NCI-H345 treated with DMSO at 0.1 percent for 48 hours (cell line): ENCODE results near the gene METTL1.

Source experiments
- DNase-seq: peaks from one replicate; lab custom pipeline; 2025; ENCODE audit not compliant: unreplicated experiment; lab: John Stamatoyannopoulos, UW

The METTL1 gene

DNA sequence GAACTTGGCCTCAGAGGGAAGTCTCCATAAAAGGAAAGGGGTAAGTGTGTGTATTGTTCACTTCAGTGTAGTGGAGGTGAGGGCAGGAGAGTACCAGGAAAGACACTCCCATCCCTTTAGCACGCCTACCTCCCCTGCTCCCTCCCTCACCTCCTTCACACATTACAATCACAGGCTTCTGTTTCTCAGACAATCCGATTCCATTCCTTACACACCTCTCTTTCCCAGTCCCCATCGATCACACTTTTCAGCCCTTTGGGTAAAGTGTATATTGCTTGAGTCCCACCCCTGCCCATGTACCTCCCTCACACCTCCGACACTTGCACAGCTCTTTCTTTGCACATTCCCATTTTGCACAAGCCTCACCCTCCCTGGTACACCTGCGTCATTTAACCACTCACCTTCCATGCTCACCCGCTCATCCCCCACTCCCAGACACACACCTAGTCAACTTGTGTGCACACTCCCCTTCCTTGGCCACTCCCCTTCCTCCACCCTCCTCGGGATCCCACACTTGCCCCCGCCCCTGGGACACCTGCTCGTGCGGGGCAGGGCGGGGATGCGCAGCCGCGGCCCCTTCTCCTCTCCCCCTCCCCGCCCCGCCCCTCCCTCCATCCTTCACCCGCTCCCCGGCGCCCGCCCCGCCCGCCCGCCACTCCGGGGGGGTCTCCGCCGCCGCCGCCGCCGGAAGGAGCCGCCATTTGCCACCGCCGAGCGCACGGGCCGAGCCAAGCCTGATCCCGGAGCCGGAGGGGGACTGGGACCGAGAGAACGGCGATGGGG is 17.3 kb downstream of the METTL1 start, which contains the start of gene MARCHF9:
Gene MARCHF9 (plus strand): TSS at position 693 of the 783 bp plus-strand sequence. CDS start 426 bp downstream, outside the sequence.
- peak; percentile 70 for DNase-seq

DNA sequence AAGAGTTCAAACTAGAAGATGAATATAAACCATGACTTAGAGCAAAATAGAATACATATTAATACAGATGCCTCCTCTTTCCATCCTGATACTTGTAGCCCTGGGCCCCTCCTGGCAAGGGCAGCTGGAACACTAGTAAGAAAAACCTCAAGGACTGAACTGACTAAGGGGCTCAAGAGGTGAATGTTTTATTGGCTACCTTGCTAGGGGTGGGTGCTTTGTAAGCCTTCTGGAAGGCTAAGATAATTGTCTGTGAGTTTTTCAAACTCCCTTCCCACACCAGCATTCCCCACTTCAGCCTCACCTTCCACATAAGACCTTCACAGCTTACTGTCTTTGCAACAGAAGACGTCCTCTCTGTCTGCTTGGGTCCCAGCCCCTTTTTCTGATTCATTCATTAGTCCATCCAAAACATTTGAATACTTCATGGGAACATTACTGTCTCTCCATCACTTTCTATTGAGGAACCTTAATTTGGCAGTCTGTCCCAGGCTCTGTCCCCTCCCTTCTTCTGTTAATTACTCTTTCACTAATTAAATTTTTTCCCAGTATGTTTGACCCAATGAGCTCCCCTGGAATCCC is 18.1 kb downstream of the METTL1 start:
- DNase-seq = no peak

DNA sequence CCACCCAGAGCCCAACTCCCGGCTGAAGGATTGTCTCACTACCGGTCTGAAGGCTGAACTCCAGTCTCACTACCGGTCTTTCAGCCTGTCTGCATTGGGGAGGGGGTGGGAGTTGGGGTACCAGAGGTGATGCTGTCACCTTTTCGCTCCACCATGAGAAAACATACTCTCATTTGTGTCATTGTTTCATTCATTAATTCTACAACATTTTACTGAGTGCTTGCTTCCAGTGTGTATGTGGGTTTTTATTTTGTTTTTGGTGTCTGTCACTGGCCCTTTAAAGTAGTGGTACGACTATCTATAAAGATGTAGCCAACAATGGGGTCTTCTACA is 19.3 kb downstream of the METTL1 start:
- no peak for DNase-seq

- peak; percentile 99 for DNase-seq
Observed at GRCh38 chr12:57751788-57752667, 19.9 kb downstream of the METTL1 start, which contains the start of gene CDK4. TSS of gene CDK4 (minus strand) at chr12:57752310. CDS start at chr12:57751717, 593 bp downstream.

- DNase-seq = no peak
Observed at GRCh38 chr12:57751432-57751787, 20.5 kb downstream of the METTL1 start.

DNA sequence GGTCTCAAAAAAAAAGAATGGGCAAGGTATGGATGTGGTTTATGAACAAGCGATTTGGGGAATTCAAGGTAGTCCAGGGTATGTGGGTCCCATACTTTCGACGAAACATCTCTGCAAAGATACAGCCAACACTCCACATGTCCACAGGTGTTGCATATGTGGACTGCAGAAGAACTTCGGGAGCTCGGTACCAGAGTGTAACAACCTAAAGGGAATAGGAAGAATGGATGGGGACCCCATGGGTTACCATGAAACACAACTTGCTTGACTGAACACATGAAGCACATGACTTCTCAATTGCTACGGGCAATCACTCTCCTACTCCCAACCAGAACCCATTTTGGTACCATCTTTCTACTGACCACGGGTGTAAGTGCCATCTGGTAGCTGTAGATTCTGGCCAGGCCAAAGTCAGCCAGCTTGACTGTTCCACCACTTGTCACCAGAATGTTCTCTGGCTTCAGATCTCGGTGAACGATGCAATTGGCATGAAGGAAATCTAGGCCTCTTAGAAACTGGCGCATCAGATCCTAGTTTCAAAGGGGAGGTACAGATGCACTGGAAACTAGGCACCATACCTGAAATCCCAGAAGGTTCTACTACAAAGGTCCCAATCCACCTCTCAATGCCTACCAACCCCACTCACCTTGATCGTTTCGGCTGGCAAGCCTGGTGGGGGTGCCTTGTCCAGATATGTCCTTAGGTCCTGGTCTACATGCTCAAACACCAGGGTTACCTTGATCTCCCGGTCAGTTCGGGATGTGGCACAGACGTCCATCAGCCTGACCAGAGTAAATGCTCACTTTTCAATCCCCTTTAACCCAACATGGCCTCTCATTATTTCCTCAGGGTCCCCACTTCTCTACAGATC is 21.1 kb downstream of the METTL1 start:
- DNase-seq = no peak

- DNase-seq = no peak
Observed at GRCh38 chr12:57749061-57749460, 22.8 kb downstream of the METTL1 start.

DNA sequence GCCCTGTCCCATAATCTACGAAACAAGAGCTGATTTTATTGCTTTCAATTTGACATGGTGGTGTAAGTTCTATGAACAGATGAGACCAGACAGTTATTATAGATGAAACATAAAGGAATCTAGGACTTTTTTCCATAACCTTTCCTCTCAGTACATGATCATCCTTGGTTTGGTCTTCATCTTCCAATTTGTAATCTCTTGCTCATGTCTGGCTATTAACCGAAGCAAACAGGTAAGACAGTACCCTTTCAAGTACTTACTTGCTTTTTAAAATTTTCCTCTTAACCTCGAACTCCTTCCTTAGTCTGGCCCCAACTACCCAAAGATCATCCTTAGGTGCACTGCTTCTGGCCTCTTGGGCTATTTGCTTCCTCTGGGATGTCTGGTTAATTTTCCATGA is 25.9 kb downstream of the METTL1 start:
- DNase-seq = no peak

DNA sequence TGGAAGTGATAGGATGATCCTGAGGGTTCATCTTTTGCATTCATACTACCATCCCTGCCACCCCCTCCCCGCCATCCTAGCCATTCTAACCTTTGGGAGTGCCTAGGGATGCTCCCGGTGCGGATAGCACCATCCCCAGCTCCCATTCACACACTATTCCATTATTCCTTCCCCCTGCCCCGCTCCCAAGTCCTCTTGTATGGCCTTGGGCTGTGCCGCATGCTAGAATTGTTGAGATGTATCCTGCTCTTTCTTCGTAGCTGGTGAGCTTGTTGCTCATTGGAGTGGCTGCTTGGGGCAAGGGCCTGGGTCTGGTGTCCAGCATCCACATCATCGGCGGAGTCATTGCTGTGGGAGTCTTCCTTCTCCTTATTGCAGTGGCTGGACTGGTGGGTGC is 26.4 kb downstream of the METTL1 start:
- no peak for DNase-seq

DNA sequence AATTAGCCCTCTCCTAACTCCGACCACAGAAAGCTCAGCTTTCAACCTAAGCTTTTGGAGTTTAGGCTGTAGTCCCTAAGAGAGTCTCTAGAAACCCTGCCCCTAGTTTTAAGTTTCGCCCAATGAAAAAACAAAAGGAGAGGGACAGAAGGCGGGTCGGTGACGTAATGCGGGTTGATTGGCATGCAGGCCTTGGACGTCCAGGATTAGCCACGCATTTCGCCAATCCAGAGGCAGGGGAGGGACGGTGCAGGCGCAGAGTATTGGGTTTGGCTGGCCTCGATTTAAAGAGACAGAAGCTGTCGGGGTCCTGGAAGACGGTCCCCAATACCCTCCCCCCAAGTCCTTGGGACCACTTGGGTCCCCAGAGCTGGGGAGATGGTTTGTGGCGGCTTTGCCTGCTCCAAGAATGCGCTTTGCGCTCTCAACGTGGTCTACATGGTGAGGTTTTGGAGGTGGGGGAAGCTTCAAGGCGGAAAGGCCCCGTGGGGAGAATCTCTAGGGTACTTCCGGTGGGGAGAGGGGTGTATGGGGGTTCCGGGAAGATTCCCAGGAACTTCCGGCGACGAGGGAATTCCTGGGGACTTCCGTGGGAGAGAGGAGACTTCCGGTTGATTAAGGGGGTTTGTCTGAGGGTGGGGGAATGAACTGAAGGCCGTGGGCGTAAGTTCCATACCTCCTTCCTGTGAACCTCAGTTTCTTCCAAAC is 27.0 kb downstream of the METTL1 start, which contains the start of gene TSPAN31:
Gene TSPAN31 (plus strand): TSS at position 263 of the 708 bp plus-strand sequence. CDS start 116 bp downstream, at position 379.
- DNase-seq = peak; percentile 97

- DNase-seq = no peak
Observed at GRCh38 chr12:57744194-57744776, 27.6 kb downstream of the METTL1 start.

GRCh38 chr12:57743769-57744168 is 28.1 kb downstream of the METTL1 start:
- DNase-seq = no peak

- no peak for DNase-seq
Observed at GRCh38 chr12:57741844-57742738, 29.8 kb downstream of the METTL1 start.

DNA sequence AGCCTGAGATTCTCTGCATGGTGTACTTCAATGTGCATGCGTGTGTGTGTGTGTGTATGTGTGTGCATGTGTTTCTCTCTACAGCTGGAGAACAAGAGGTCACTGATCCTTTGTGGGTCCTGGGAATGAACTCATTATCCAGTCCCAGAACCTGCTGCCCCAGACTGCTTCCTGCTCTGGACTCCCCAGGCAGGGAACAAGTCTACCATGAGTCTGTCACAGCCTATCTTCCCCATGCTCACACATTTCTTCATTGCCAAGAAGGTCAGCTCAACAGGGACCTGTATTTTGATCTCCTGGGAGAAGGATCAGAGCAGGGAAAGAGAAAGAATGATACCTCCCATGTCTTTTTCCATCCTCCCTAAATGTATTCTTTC is 30.5 kb downstream of the METTL1 start:
- no peak for DNase-seq

DNA sequence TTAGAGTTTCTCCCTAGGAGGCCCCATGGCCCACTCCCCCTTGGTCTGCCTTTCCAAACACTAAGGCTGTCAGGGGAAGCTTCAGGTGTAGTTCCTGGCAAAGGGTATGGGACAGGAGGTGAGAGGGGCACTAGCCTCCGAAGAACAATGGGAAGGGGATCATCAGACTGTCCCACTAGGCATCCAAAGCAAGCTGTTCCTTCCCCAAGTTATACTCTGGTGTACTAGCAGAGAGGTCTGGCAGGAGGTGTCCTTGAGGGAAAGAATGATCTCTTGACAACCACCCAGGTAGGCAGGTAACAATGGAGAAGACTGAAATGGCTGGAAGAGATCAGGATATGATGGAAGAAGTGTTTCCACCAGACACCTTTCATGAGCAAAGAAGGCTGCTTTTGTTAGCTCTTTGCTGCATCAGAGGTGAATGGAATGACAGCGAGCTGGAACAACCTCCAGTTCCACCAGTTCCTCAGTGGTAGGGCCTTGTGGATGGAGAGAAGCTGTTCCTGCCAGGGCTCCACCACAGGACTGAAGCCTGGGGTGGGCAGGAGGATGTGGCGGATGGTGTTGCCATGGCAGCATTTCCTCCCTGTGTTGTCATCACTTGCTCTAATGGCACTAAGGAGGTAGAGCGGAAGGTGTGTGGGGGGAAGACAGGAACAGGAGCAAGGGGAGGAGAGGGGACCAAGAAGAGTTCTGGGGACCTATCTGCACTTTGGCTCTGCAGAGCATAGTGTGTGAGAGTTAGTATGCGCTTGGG is 31.1 kb downstream of the METTL1 start:
- no peak for DNase-seq

DNA sequence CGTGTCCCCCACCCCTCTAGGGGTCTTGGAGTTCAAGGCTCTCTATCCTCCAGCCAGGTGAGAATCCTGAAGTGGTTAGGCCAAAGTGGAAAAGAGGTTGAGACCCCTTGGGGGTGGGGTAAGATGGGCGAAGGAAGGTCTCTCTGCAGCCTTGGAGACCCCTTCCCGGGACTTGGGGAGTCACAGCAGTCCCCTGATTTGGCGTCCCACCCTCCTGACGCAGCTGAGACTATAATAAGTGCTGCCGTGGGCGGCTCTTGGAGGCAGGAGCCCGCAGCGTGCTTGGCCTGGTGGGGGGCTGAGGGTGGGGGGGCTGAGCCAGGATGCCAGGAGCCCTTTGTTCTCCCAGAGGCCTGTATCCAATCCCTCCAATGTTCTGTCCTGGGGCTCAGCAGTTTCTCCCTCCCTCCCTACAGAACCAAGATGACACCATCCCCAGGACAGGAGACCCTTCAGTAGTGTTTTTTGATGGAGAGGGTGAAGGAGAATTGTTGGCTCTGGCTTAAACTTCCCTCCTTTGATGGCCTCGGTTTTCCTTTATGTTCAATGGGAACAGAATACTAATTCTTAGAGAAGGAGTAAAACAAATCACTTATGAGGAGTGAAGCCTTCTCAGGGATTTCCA is 31.9 kb downstream of the METTL1 start:
- no peak for DNase-seq

GRCh38 chr12:57739387-57739786 is 32.5 kb downstream of the METTL1 start:
- no peak for DNase-seq
